GM06990 (cell line): Measurements from ENCODE around the gene NTF3.

ENCODE experiments used
- DNase-seq: peaks from one replicate; pipeline ENCODE4 v3.0.0-alpha.2; 2011; ENCODE audit not compliant: insufficient read length; ENCODE audit errors: extremely low read depth
- H3K27me3 ChIP-seq: replicated peaks from 2 replicates; pipeline ENCODE4 v1.6.0; 2011; ENCODE audit warnings: low read length; ENCODE audit not compliant: control insufficient read depth, insufficient read depth
- H3K36me3 ChIP-seq: 2 replicates; pipeline ENCODE4 v1.5.1; 2011; ENCODE audit warnings: low read length; ENCODE audit not compliant: control insufficient read depth, insufficient read depth
- H3K4me3 ChIP-seq: replicated peaks from 2 replicates; pipeline ENCODE4 v1.5.1; 2011; ENCODE audit warnings: low read depth, mild to moderate bottlenecking, control low read depth, low read length
- CTCF ChIP-seq: IDR thresholded peaks from 2 replicates; pipeline ENCODE4 v1.5.1; 2011; ENCODE audit warnings: low read length, control low read depth, mild to moderate bottlenecking, inconsistent platforms; ENCODE audit not compliant: insufficient read depth, poor library complexity, severe bottlenecking

NTF3 gene

DNA sequence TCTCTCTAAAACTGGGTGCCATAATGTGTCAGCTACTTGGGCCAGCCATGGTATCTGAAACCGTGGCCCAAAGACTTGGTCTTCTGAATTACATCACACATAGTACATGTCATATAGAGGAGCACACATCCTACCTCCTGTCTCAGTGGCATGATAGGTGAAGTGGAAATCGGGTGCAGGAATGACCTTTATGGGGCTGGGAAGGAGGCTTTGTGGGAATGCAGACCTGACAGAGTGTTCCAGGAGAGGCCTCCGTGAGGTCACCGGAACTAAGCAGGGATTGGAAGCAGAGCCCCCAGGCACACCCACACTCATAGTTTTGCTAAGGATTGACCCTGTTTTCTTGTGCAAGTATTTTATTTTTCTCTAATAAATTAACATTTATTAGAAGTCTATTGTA, 82.6 kb downstream of the NTF3 start:
- TF ChIP-seq CTCF, result no peak
- Histone ChIP-seq H3K4me3 (no peak overlapping the region), H3K27me3 (peaks cover 2% of the 10 kb centered on the region), H3K36me3 (no peaks in the 10 kb centered on the region)
- no peak for DNase-seq

DNA sequence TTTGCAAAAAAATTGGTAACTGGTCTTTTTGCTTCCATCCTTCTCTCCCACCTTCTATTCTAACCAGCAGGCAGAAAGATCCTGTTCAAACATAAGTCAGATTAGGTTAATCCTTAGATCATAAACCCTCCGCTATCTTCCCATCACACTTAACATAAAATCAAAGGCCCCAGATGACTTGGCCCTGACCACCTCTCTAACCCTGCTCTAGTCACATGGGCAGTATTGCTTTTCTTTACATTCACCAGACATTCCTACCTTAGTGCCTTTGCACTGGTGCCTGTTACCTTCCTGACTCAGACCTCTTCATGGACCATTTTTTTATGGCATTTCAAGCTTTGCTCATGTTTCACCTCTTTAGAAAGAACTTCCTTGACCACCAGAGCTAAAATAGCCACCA, 83.5 kb downstream of the NTF3 start:
- Histone ChIP-seq H3K36me3 (no peaks in the 10 kb centered on the region), H3K4me3 (no peak overlapping the region), H3K27me3 (peaks cover under 1% of the 10 kb centered on the region)
- no peak for TF ChIP-seq CTCF
- DNase-seq, result no peak

DNA sequence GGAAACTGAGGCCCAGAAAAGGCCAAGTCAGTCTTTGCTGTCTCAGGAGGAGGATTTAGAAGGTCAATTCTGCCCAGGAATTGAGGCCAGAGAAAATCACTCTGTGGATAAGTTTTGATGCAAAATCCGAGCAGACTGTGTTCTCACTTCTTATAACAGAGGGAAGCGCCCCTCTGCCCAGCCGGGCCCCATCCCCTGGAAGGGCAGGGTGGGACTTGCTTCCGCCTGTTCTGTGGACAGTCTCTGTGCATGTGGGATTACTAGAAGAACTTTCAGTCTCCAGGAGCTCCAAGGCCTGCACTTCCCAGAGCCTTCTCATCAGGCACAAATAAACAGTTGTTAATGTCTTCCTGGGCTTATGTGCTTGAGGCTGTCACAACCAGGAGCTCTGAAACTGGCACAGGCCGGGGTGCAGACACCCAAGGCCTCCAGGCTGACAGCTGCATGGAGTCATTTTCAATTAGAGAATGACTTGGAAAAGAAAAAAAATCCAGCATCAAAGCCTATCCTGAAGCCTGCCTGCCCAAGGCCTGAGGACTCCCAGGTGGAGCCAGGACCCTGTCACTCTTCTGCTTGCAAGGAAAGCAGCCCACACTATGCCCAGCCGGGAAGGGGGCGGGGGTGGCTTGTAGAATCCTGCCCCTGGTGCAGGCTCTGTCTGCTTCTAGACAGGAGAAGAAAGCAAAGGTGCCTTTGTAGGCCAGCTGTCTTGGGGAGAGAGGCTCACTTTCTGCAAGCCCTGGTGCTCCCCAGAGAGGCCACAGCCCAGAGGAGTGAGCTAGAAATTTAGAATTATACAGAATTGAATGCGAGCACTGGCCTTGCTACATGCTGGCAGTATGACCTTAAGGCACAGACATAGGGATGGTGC, 84.7 kb downstream of the NTF3 start:
- TF ChIP-seq CTCF, result no peak
- no peaks in the 10 kb centered on the region; the same call in 1 of the 2 replicates for H3K27me3 ChIP-seq
- H3K4me3 ChIP-seq, result no peak overlapping the region
- no peak for DNase-seq
- no peaks in the 10 kb centered on the region for H3K36me3 ChIP-seq

DNA sequence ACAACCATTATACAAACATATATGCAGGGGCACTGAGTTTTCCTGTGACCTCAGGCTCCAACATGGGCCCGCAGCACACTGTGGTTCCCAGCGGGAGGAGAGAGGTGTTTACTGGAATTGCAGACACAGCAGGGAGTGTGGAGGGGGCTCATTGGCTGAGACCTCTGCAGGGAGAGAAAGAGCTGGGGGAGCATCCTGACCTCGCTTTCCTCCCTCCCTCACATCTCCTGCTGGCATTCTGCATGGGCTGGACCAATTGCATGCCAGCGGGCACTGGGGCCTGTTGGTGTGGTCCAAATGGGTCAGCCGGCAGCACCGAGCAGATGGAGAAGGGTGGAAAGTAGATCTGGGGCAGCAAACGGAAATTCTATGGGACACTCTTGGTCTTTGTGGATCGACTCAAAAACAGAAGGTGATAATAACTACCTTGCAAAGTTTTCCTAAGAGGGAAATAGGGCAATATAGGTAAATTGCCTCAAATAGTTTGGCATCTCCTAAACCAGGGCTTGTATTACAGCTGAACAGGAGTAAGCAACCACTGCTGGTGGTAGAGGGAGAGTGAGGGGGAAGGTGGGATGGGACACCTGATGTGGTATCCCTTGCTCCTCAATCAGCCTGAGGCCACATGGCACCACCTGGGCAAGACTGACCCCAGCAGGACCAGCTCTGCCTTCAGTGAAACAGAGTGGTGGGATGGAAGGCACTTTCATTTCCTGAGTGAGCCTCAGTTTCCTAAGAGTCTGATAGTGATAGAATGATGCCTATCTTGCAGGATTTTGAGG, 86.9 kb downstream of the NTF3 start:
- TF ChIP-seq CTCF, result no peak

GRCh38 chr12:5520037-5520436, 88.1 kb downstream of the NTF3 start:
- DNase-seq, result no peak
- no peak overlapping the region for H3K4me3 ChIP-seq
- no peaks in the 10 kb centered on the region for H3K36me3 ChIP-seq
- no peaks in the 10 kb centered on the region; the same call in 1 of the 2 replicates for H3K27me3 ChIP-seq
- no peak for TF ChIP-seq CTCF

More for the DNA sequence above, 86.9 kb downstream of the NTF3 start:
- no peak overlapping the region for H3K4me3 ChIP-seq
- no peaks in the 10 kb centered on the region; the same call in 1 of the 2 replicates for H3K27me3 ChIP-seq
- no peak for DNase-seq
- no peaks in the 10 kb centered on the region for H3K36me3 ChIP-seq
